Raji (cell line): ENCODE results near the gene ATP11A.

Source experiments
- POLR2A ChIP-seq: IDR thresholded peaks from 2 replicates; pipeline ENCODE4 v1.6.1; 2011; ENCODE audit warnings: low read depth, low read length, control low read depth; ENCODE audit not compliant: insufficient read depth

Gene ATP11A

GRCh38 chr13:112838038-112838841 lies 148.4 kb downstream of the ATP11A start:
- no peak for TF ChIP-seq POLR2A

- no peak for TF ChIP-seq POLR2A
These were observed 148.9 kb downstream of the ATP11A start for GRCh38 chr13:112838842-112839117.

GRCh38 chr13:112839356-112840105 lies 149.7 kb downstream of the ATP11A start:
- no peak for TF ChIP-seq POLR2A

GRCh38 chr13:112840472-112841302 lies 150.8 kb downstream of the ATP11A start:
- no peak for TF ChIP-seq POLR2A

- no peak for TF ChIP-seq POLR2A
These were observed 152.6 kb downstream of the ATP11A start for GRCh38 chr13:112842343-112842856.

DNA sequence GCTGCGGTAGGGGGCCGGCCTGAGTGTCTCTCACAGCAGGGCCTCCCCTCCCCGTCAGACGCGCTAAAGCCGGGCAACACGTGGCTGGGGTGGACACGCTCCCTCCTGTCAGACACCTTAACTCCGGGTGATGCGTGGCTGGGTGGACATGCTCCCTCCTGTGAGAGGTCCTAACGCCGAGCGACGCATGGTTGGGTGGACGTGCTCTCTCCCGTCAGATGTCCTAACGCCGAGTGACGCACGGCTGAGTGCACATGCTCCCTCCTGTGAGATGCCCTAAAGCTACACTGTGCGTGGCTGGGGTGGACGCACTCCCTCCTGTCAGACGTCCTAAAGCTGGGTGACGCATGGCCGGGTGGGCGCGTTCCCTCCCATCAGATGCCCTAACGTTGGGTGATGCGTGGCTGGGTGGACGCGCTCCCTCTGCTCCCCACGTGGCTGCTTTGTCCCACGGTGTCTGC lies 153.1 kb downstream of the ATP11A start:
- no peak for TF ChIP-seq POLR2A

DNA sequence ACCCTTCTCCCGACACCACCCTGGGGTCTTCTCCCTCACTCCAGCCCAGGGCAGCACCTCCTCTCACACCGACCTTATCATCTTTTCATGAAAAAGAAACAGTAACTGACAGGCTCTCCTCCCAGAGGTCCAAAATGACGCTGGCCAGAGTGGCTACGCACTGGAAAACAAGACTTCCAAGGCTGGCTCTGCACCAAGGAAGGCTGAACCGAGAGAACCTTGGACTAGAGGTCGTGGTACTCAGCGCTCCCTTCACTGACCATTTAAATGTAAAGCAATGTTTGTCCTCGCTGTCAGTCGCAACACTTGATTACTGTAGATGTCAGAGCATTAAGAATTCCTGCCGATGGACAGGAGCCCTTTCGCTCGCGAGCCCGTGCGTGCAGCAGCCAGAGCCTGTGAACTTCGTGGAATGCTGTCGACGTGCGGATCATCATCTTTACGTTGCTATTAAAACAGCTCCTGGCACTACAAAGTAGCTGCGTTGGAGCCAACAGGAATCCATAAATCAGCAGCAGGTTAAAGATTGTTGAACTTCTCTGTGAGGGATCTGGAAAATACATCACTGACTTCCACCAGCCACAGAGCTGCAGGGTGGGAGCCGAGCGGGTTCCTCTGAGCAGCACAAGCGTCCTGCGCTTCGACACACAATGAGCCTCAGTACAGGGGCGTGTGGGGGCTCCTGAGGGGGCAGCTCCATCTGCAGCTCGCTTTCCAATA lies 153.7 kb downstream of the ATP11A start:
- TF ChIP-seq POLR2A = no peak

GRCh38 chr13:112844411-112844810 lies 154.6 kb downstream of the ATP11A start:
- TF ChIP-seq POLR2A = no peak

- TF ChIP-seq POLR2A = no peak
These were observed 155.0 kb downstream of the ATP11A start for GRCh38 chr13:112844879-112845278.

DNA sequence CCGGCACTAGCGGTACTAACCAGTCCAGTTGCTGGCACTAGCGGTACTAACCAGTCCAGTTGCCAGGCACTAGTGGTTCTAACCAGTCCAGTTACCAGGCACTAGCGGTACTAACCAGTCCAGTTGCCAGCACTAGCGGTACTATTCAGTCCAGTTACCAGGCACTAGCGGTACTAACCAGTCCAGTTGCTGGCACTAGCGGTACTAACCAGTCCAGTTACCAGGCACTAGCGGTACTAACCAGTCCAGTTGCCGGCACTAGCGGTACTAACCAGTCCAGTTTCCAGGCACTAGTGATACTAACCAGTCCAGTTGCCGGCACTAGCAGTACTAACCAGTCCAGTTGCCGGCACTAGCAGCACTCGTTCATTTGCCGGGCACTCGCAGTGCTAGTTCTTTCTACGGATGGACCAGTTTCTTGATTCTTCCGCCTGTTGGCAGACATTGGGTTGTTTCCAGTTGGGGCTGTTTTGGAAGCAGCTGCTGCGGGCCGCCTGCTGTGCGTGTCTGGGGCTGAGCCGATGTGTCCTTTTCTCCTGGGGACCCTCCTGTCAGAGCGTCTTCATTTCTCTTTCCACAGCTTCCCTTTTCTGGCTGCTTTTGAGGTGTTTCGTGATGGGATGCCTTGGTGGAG lies 155.8 kb downstream of the ATP11A start:
- no peak for TF ChIP-seq POLR2A

GRCh38 chr13:112846411-112847115 lies 156.7 kb downstream of the ATP11A start:
- no peak for TF ChIP-seq POLR2A

- TF ChIP-seq POLR2A = no peak
These were observed 159.7 kb downstream of the ATP11A start for GRCh38 chr13:112849500-112849899.

- no peak for TF ChIP-seq POLR2A
These were observed 160.4 kb downstream of the ATP11A start for GRCh38 chr13:112850273-112850672.

GRCh38 chr13:112851107-112852038 lies 161.5 kb downstream of the ATP11A start:
- no peak for TF ChIP-seq POLR2A
